Fibroblast of mammary gland (primary cell): ENCODE measurements around the gene CAMK2A.

Experiments
- DNase-seq: peaks from one replicate; pipeline ENCODE4 v3.0.0-alpha.2; 2010; ENCODE audit warnings: low read depth
- H3K4me3 ChIP-seq: 2 replicates; pipeline ENCODE4 v1.5.1; 2011; ENCODE audit warnings: low read depth, mild to moderate bottlenecking, low read length, moderate library complexity; ENCODE audit not compliant: control insufficient read depth
- CTCF ChIP-seq: conservative IDR thresholded peaks from 2 replicates; pipeline ENCODE4 v1.5.1; 2011; ENCODE audit warnings: low read depth, low read length, inconsistent platforms; ENCODE audit not compliant: control insufficient read depth, insufficient read depth

The CAMK2A gene

GRCh38 chr5:150254774-150255173 lies 34.8 kb downstream of the CAMK2A start:
- H3K4me3 ChIP-seq: no peak overlapping the region
- DNase-seq: no peak
- TF ChIP-seq CTCF: no peak

- no peak overlapping the region for H3K4me3 ChIP-seq
- TF ChIP-seq CTCF: no peak
- no peak for DNase-seq
Observed at GRCh38 chr5:150254363-150254762, 35.2 kb downstream of the CAMK2A start.

GRCh38 chr5:150253416-150254208 lies 36.0 kb downstream of the CAMK2A start:
- H3K4me3 ChIP-seq: no peak overlapping the region
- DNase-seq: no peak
- TF ChIP-seq CTCF: no peak

GRCh38 chr5:150252489-150252888 lies 37.1 kb downstream of the CAMK2A start:
- no peak overlapping the region for H3K4me3 ChIP-seq
- TF ChIP-seq CTCF: no peak
- no peak for DNase-seq

- no peak overlapping the region for H3K4me3 ChIP-seq
- no peak for DNase-seq
- no peak for TF ChIP-seq CTCF
Observed at GRCh38 chr5:150251504-150251903, 38.1 kb downstream of the CAMK2A start.

GRCh38 chr5:150249744-150250143 lies 39.8 kb downstream of the CAMK2A start:
- DNase-seq: no peak
- H3K4me3 ChIP-seq: no peak overlapping the region
- no peak for TF ChIP-seq CTCF
